H1 (cell line): ENCODE data around the gene NBL1. TPM values are rescaled to one million over a fixed set of nuclear protein-coding genes. Genes with fewer than 3 reads are reported as not detected.
A peak's percentile ranks its signal among the peaks of the same experiment; 100 is the strongest.

ENCODE experiments used
- CTCF ChIA-PET: fragments of 300-600 bp; sonication (Branson Sonifier 250); formaldehyde crosslinking; loops from one replicate; lab custom pipeline; 2021; ENCODE audit not compliant: partially characterized antibody; lab: Charles Lee
- POLR2A ChIA-PET: fragments of 300-600 bp; sonication (Branson Sonifier 250); formaldehyde crosslinking; loops from one replicate; lab custom pipeline; 2021; ENCODE audit warnings: inconsistent platforms; ENCODE audit not compliant: partially characterized antibody; lab: Charles Lee
- DNase-seq, 2 experiments: peaks; one replicate each; pipeline versions ENCODE4 v3.0.0 to v3.0.0-alpha.2; 2010 to 2022; ENCODE audit warnings: low spot score in 2 of 2, low read depth in 1 of 2, mixed read lengths in 1 of 2
- FAIRE-seq: peaks from 2 replicates; lab custom pipeline; 2011; peaks lifted over from hg19 to GRCh38; lab: Jason Lieb, UNC
- H2AFZ ChIP-seq: 2 replicates; pipeline ENCODE4 v1.8.1; 2012; ENCODE audit warnings: low read length, inconsistent platforms
- H2AK5ac ChIP-seq: 2 replicates; pipeline ENCODE4 v1.6.1; 2013; ENCODE audit warnings: low read depth, low read length
- H2BK120ac ChIP-seq: replicated peaks from 2 replicates; pipeline ENCODE3; 2013; ENCODE audit warnings: low read depth, low read length, inconsistent platforms
- H2BK12ac ChIP-seq: 2 replicates; pipeline ENCODE4 v1.6.1; 2013; ENCODE audit warnings: low read depth, low read length
- H2BK15ac ChIP-seq: 2 replicates; pipeline ENCODE4 v1.6.1; 2013; ENCODE audit warnings: low read length
- H2BK20ac ChIP-seq: 2 replicates; pipeline ENCODE4 v1.6.1; 2013; ENCODE audit warnings: low read length
- H2BK5ac ChIP-seq: 2 replicates; pipeline ENCODE4 v1.6.1; 2013; ENCODE audit warnings: low read depth, low read length
- H3K14ac ChIP-seq: 2 replicates; pipeline ENCODE4 v1.6.1; 2013; ENCODE audit warnings: inconsistent platforms; ENCODE audit not compliant: insufficient read length
- H3K18ac ChIP-seq: 2 replicates; pipeline ENCODE4 v1.6.1; 2013; ENCODE audit warnings: low read length; ENCODE audit errors: extremely low read depth
- H3K23ac ChIP-seq: 2 replicates; pipeline ENCODE4 v1.6.1; 2013; ENCODE audit warnings: inconsistent platforms; ENCODE audit not compliant: insufficient read length
- H3K23me2 ChIP-seq: 2 replicates; pipeline ENCODE4 v1.6.1; 2013; ENCODE audit warnings: low read depth, low read length
- H3K27ac ChIP-seq: 2 replicates; pipeline ENCODE4 v1.6.1; 2011; ENCODE audit warnings: low read depth, low read length, inconsistent platforms
- H3K27me3 ChIP-seq, 4 experiments: replicated peaks in 1 of 4; 1 replicate in 1 of 4; 2 replicates in 3 of 4; pipeline versions ENCODE4 v1.6.1 to v1.8.1; 2011 to 2013; ENCODE audit warnings: low read length in 3 of 4, mild to moderate bottlenecking in 3 of 4, inconsistent platforms in 2 of 4, mixed read lengths in 2 of 4, moderate library complexity in 1 of 4; ENCODE audit not compliant: control insufficient read depth in 3 of 4, insufficient read depth in 3 of 4; ENCODE audit errors: extremely low read depth in 1 of 4
- H3K36me3 ChIP-seq, 4 experiments: 2 replicates each; pipeline versions ENCODE4 v1.6.1 to v1.8.1; 2011 to 2013; ENCODE audit warnings: mild to moderate bottlenecking in 4 of 4, low read length in 3 of 4, moderate library complexity in 2 of 4, control low read depth in 1 of 4, inconsistent platforms in 1 of 4; ENCODE audit not compliant: insufficient read depth in 4 of 4, control insufficient read depth in 2 of 4
- H3K4ac ChIP-seq: replicated peaks from 2 replicates; pipeline ENCODE3; 2013; ENCODE audit warnings: low read length, low read depth, mixed read lengths, inconsistent platforms; ENCODE audit not compliant: insufficient read length
- H3K4me1 ChIP-seq, 4 experiments: replicated peaks in 1 of 4; 1 replicate in 1 of 4; 2 replicates in 3 of 4; pipeline versions ENCODE4 v1.6.1 to v1.8.1; 2011 to 2013; ENCODE audit warnings: low read length in 3 of 4, inconsistent platforms in 2 of 4, mixed read lengths in 1 of 4; ENCODE audit not compliant: insufficient read depth in 4 of 4, control insufficient read depth in 3 of 4
- H3K4me2 ChIP-seq, 2 experiments: 2 replicates each; pipeline versions ENCODE4 v1.6.1 to v1.8.1; 2011 to 2013; ENCODE audit warnings: low read depth in 2 of 2, low read length in 2 of 2, control low read depth in 1 of 2, inconsistent platforms in 1 of 2, mild to moderate bottlenecking in 1 of 2; ENCODE audit not compliant: insufficient read depth in 1 of 2
- H3K4me3 ChIP-seq, 4 experiments: fragments of 200-600, 300-600 bp in 1 of 4; sonication (generic), shearing (Covaris generic), sonication (Bioruptor Twin) in 1 of 4; 2 replicates each; pipeline versions ENCODE4 v1.5.1 to v1.8.1; 2011 to 2016; ENCODE audit warnings: low read length in 4 of 4, low read depth in 3 of 4, control low read depth in 2 of 4, inconsistent platforms in 2 of 4, mild to moderate bottlenecking in 2 of 4, mixed read lengths in 1 of 4, moderate library complexity in 1 of 4; ENCODE audit not compliant: insufficient read depth in 2 of 4; ENCODE audit errors: extremely low read depth in 1 of 4
- H3K56ac ChIP-seq: replicated peaks from 2 replicates; pipeline ENCODE3; 2013; ENCODE audit warnings: low read depth, mild to moderate bottlenecking, mixed read lengths, low read length, inconsistent platforms; ENCODE audit not compliant: insufficient read length
- H3K79me1 ChIP-seq: 2 replicates; pipeline ENCODE4 v1.6.1; 2013; ENCODE audit warnings: low read depth, low read length, control low read depth
- H3K79me2 ChIP-seq, 2 experiments: 2 replicates each; pipeline versions ENCODE4 v1.6.1 to v1.8.1; 2012 to 2013; ENCODE audit warnings: low read length in 2 of 2, mild to moderate bottlenecking in 2 of 2, inconsistent platforms in 1 of 2; ENCODE audit not compliant: insufficient read depth in 2 of 2, control insufficient read depth in 1 of 2
- H3K9ac ChIP-seq, 4 experiments: replicated peaks in 1 of 4; 1 replicate in 1 of 4; 2 replicates in 3 of 4; pipeline versions ENCODE4 v1.6.1 to v1.8.1; 2011 to 2013; ENCODE audit warnings: low read depth in 3 of 4, low read length in 3 of 4, control low read depth in 2 of 4, mild to moderate bottlenecking in 2 of 4, moderate library complexity in 2 of 4, inconsistent platforms in 1 of 4; ENCODE audit errors: extremely low read depth in 1 of 4
- H3K9me3 ChIP-seq, 2 experiments: 2 replicates each; pipeline versions ENCODE4 v1.6.1 to v1.8.1; 2012 to 2013; ENCODE audit warnings: mild to moderate bottlenecking in 2 of 2, moderate library complexity in 2 of 2, control low read depth in 1 of 2, inconsistent platforms in 1 of 2, low read depth in 1 of 2, low read length in 1 of 2, mixed read lengths in 1 of 2; ENCODE audit not compliant: insufficient read depth in 2 of 2
- H4K20me1 ChIP-seq, 2 experiments: replicated peaks in 1 of 2; 2 replicates each; pipeline versions ENCODE3 to v1.8.1; 2011 to 2013; ENCODE audit warnings: inconsistent platforms in 2 of 2, low read length in 2 of 2, mild to moderate bottlenecking in 1 of 2; ENCODE audit not compliant: insufficient read depth in 2 of 2, control insufficient read depth in 1 of 2
- H4K5ac ChIP-seq: 2 replicates; pipeline ENCODE4 v1.6.1; 2013; ENCODE audit warnings: low read length, low read depth, mixed read lengths, inconsistent platforms; ENCODE audit not compliant: insufficient read length
- H4K8ac ChIP-seq: 2 replicates; pipeline ENCODE4 v1.8.0; 2013; ENCODE audit warnings: mild to moderate bottlenecking, moderate library complexity, low read length, inconsistent platforms; ENCODE audit not compliant: insufficient read depth; ENCODE audit errors: extremely low read depth
- H4K91ac ChIP-seq: replicated peaks from 2 replicates; pipeline ENCODE3; 2013; ENCODE audit warnings: low read length, mixed read lengths, inconsistent platforms; ENCODE audit not compliant: insufficient read length
- GTF2F1 ChIP-seq: IDR thresholded peaks from 2 replicates; pipeline ENCODE4 v1.6.1; 2012; ENCODE audit warnings: low read depth, low read length, improper control_type of control experiment, borderline replicate concordance
- WGBS, 2 experiments: shearing (Covaris generic) in 1 of 2; methylation state at CpG; one replicate each; pipeline versions ENCODE4 v1.1.6 to v1.1.7; 2013 to 2015; ENCODE audit warnings: low lambda C conversion rate in 2 of 2, mixed read lengths in 2 of 2, inconsistent platforms in 1 of 2, low coverage in 1 of 2, missing lambda C conversion rate in 1 of 2; ENCODE audit not compliant: insufficient replicate concordance in 2 of 2, insufficient coverage in 1 of 2, insufficient read length in 1 of 2; ENCODE audit errors: extremely low coverage in 1 of 2, missing lambda C conversion rate in 1 of 2; 5-methylcytosine and 5-hydroxymethylcytosine counted together
- polyA plus RNA-seq, 7 experiments: library from polyadenylated mRNA; depleted of rRNA in 3 of 7; stranded (reverse) in 5 of 7; unstranded in 2 of 7; fragments of >200 nt in 5 of 7; fragments of 200-250 nt in 2 of 7; gene quantifications; 1 replicate in 5 of 7; 2 replicates in 1 of 7; 4 replicates in 1 of 7; pipeline versions ENCODE4 v1.2.1 to v1.2.3, GENCODE V29; 2011 to 2013; ENCODE audit warnings: missing spikeins in 2 of 7, mixed read lengths in 2 of 7
- total RNA-seq: library from RNA; stranded (reverse); fragmentation: NEBNext Ultra II Directional; extraction: Animal tissue kit (Norgen Biotek cat#: 25700); gene quantifications from 2 replicates; pipeline ENCODE4 v1.2.1, GENCODE V29; 2021

NBL1 gene
- total and polyA plus RNA-seq, 2 of the 8 experiments (the other 6 are each of a cell fraction or from before 2014, with no cell fraction given), result 8.7 to 9.7 TPM

DNA sequence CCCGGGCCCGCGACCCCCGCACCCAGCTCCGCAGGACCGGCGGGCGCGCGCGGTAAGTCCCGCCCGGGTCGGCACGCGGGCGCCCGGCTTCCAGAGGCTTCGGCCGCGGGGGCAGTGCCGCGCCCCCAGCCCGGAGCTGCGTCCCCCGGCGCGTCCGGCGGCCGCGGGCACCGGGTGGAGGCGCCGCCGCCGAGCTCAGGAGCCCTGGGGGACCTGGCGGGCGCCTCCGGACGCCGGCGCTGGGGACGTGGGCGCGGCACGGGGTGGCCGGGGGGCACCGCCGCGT lies 227 bp downstream of the NBL1 start:
- Histone ChIP-seq H3K56ac (no peak overlapping the region), H3K18ac (no peak overlapping the region), H3K4me2 (peak overlapping the region; percentile 91 to 96), H2AFZ (no peak overlapping the region), H3K9me3 (no peaks in the 10 kb centered on the region), H2BK12ac (no peak overlapping the region), H2AK5ac (no peak overlapping the region), H3K4ac (no peak overlapping the region), H3K23me2 (peaks cover 10% of the 10 kb centered on the region; the same call in 1 of the 2 replicates), H2BK15ac (no peak overlapping the region), H3K14ac (no peak overlapping the region), H4K5ac (no peak overlapping the region), H2BK5ac (no peak overlapping the region), H3K4me1 (peaks cover 5 to 17% (median 12%) of the 10 kb centered on the region in 4 experiments), H3K9ac (0 out of 7 replicates have a peak overlapping the region, but pooled peaks of 1 of the 4 experiments have one; percentile 13), H3K23ac (no peak overlapping the region), H2BK120ac (no peak overlapping the region), H3K27ac (no peak overlapping the region), H3K79me2 (no peaks in the 10 kb centered on the region), H3K79me1 (no peaks in the 10 kb centered on the region), H4K91ac (no peak overlapping the region), H4K8ac (no peak overlapping the region; the same call in 1 of the 2 replicates), H3K36me3 (no peaks in the 10 kb centered on the region), H3K27me3 (peaks cover 24 to 50% (median 35%) of the 10 kb centered on the region in 4 experiments), H3K4me3 (peak overlapping the region; percentile 58 to 77 (median 66)), H2BK20ac (no peak overlapping the region), H4K20me1 (peaks cover 0 to 7% of the 10 kb centered on the region in 2 experiments)
- POLR2A ChIA-PET, result interaction anchor here (1.5 to 2.4 kb wide), 3 partner anchors 13 to 393 kb away, joined by 4 to 9 read pairs (median 7); partner anchors contain the start of genes EMC1 and MRTO4
- DNase-seq, result no peak
- CTCF ChIA-PET, result interaction anchor here (2.3 to 3.0 kb wide), 2 partner anchors 18 to 301 kb away, joined by 8 read pairs; no protein-coding TSS in a partner anchor
- FAIRE-seq, result no peak
- WGBS, 2 experiments, result 5% methylated on average over 17 of the region's 51 CpGs; no CpG with 5 or more reads in 1 of the 2 experiments
- TF ChIP-seq GTF2F1, result no peak
